ENCODE data around the gene SERPINA3. TPM values are rescaled to one million over a fixed set of nuclear protein-coding genes. Genes with fewer than 3 reads are reported as not detected.

SERPINA3 gene
- total and polyA plus RNA-seq, 2 donors (not counting 1 experiment from before 2014, with no cell fraction given): not detected

- Histone ChIP-seq H4K20me1 (ENCODE audit: control insufficient read depth, insufficient read depth, low read length, poor library complexity, severe bottlenecking) (no peaks in the 10 kb centered on the region), H3K4me2 (replicated peaks; ENCODE audit: low read depth, low read length, poor library complexity, severe bottlenecking) (no peak overlapping the region), H3K4me3 (ENCODE audit: control extremely low read depth in 1 of 5, extremely low read depth in 1 of 5, insufficient read depth in 1 of 5, low read depth in 2 of 5, low read length in 4 of 5) (no peak overlapping the region), H3K79me2 (ENCODE audit: control insufficient read depth, insufficient read depth, low read length) (no peaks in the 10 kb centered on the region), H3K4me1 (ENCODE audit: control insufficient read depth in 2 of 2, insufficient read depth in 2 of 2, low read length in 2 of 2) (no peaks in the 10 kb centered on the region), H2AFZ (ENCODE audit: insufficient read depth, low read depth, low read length, poor library complexity, severe bottlenecking) (no peak overlapping the region), H3K9ac (ENCODE audit: low read length) (no peak overlapping the region), H3K27me3 (replicated peaks in 1 of 4; ENCODE audit: control extremely low read depth in 1 of 4, control insufficient read depth in 3 of 4, insufficient read depth in 4 of 4, low read length in 3 of 4) (no peaks in the 10 kb centered on the region), H3K9me3 (ENCODE audit: control extremely low read depth in 1 of 3, control insufficient read depth in 2 of 3, insufficient read depth in 1 of 3, low read length in 2 of 3) (peaks cover 0 to 4% (median 0%) of the 10 kb centered on the region in 3 donors), H3K36me3 (replicated peaks in 1 of 2; ENCODE audit: control extremely low read depth in 1 of 2, control insufficient read depth in 1 of 2, extremely low read depth in 1 of 2, insufficient read depth in 2 of 2, low read length in 1 of 2) (no peaks in the 10 kb centered on the region), H3K27ac (ENCODE audit: low read length in 2 of 2) (no peak overlapping the region)
- ChIA-PET CTCF (no interaction called here), POLR2A (no interaction called here)
- peaks cover 3% of the 10 kb centered on the region for H3K27me3 Mint-ChIP-seq
- 83% methylated on average over 2 of the region's 4 CpGs for WGBS (ENCODE audit: insufficient coverage)
- H3K9me3 Mint-ChIP-seq (ENCODE audit: insufficient read depth): no peaks in the 10 kb centered on the region
- H3K27ac Mint-ChIP-seq: no peak overlapping the region
- no peak for DNase-seq
- no peak overlapping the region for H3K4me3 Mint-ChIP-seq
- intact Hi-C loops (cut with micrococcal nuclease): no loop called here
- no peaks in the 10 kb centered on the region for H3K4me1 Mint-ChIP-seq
- ATAC-seq (ENCODE audit: low read depth): no peak
- TF ChIP-seq CTCF (IDR thresholded peaks at IDR 0.05) (no peak), EZH2 (IDR thresholded peaks at IDR 0.05; ENCODE audit: borderline replicate concordance, insufficient read depth, low read depth, low read length, poor library complexity, severe bottlenecking) (no peak)
Measured at GRCh38 chr14:94583557-94583956, 28.6 kb upstream of the SERPINA3 start.

GRCh38 chr14:94584591-94585280 lies 27.5 kb upstream of the SERPINA3 start:
- H3K9me3 Mint-ChIP-seq (ENCODE audit: insufficient read depth): no peaks in the 10 kb centered on the region
- H3K79me2 ChIP-seq (ENCODE audit: control insufficient read depth, insufficient read depth, low read length): no peaks in the 10 kb centered on the region
- CTCF ChIA-PET: no interaction called here
- DNase-seq (no peak), ATAC-seq (ENCODE audit: low read depth) (no peak)
- intact Hi-C loops (cut with micrococcal nuclease): no loop called here
- TF ChIP-seq CTCF (IDR thresholded peaks at IDR 0.05): no peak
- no peak for TF ChIP-seq EZH2 (IDR thresholded peaks at IDR 0.05; ENCODE audit: borderline replicate concordance, insufficient read depth, low read depth, low read length, poor library complexity, severe bottlenecking)
- H2AFZ ChIP-seq (ENCODE audit: insufficient read depth, low read depth, low read length, poor library complexity, severe bottlenecking): no peak overlapping the region
- H3K36me3 ChIP-seq (replicated peaks in 1 of 2; ENCODE audit: control extremely low read depth in 1 of 2, control insufficient read depth in 1 of 2, extremely low read depth in 1 of 2, insufficient read depth in 2 of 2, low read length in 1 of 2): no peaks in the 10 kb centered on the region
- H3K4me1 ChIP-seq (ENCODE audit: control insufficient read depth in 2 of 2, insufficient read depth in 2 of 2, low read length in 2 of 2): no peaks in the 10 kb centered on the region
- H3K9me3 ChIP-seq (ENCODE audit: control extremely low read depth in 1 of 3, control insufficient read depth in 2 of 3, insufficient read depth in 1 of 3, low read length in 2 of 3): peaks cover 0 to 4% (median 0%) of the 10 kb centered on the region in 3 donors
- H3K4me2 ChIP-seq (replicated peaks; ENCODE audit: low read depth, low read length, poor library complexity, severe bottlenecking): no peak overlapping the region
- H3K4me3 ChIP-seq (ENCODE audit: control extremely low read depth in 1 of 5, extremely low read depth in 1 of 5, insufficient read depth in 1 of 5, low read depth in 2 of 5, low read length in 4 of 5): no peak overlapping the region
- H3K4me3 Mint-ChIP-seq: no peak overlapping the region
- H3K27ac Mint-ChIP-seq: no peak overlapping the region
- H3K27ac ChIP-seq (ENCODE audit: low read length in 2 of 2): no peak overlapping the region
- H3K9ac ChIP-seq (ENCODE audit: low read length): no peak overlapping the region
- no peaks in the 10 kb centered on the region for H3K27me3 ChIP-seq (replicated peaks in 1 of 4; ENCODE audit: control extremely low read depth in 1 of 4, control insufficient read depth in 3 of 4, insufficient read depth in 4 of 4, low read length in 3 of 4)
- no peaks in the 10 kb centered on the region for H4K20me1 ChIP-seq (ENCODE audit: control insufficient read depth, insufficient read depth, low read length, poor library complexity, severe bottlenecking)
- H3K27me3 Mint-ChIP-seq: no peaks in the 10 kb centered on the region
- 92% methylated on average over 3 of the region's 5 CpGs for WGBS (ENCODE audit: insufficient coverage)
- POLR2A ChIA-PET: no interaction called here
- no peaks in the 10 kb centered on the region for H3K4me1 Mint-ChIP-seq
